Fibroblast of lung (primary cell): ENCODE data around the gene ACAA2.

ENCODE experiments used
- EZH2 ChIP-seq: IDR thresholded peaks from 2 replicates; pipeline ENCODE4 v1.5.1; 2012; ENCODE audit warnings: low read length, control low read depth, mild to moderate bottlenecking; ENCODE audit errors: missing control alignments
- TF ChIP-seq, protein P1 (sequence below), 2 donors: IDR thresholded peaks in 1 of 2; conservative IDR thresholded peaks in 1 of 2; 1 replicate in 1 of 2; 2 replicates in 1 of 2; pipeline ENCODE4 v1.5.1; 2011 to 2012; ENCODE audit warnings: low read length in 2 of 2, control low read depth in 1 of 2, inconsistent platforms in 1 of 2, low read depth in 1 of 2, mild to moderate bottlenecking in 1 of 2

GRCh38 chr18:49839012-49839411 is 25.7 kb upstream of the ACAA2 start:
- TF ChIP-seq, protein P1, sequence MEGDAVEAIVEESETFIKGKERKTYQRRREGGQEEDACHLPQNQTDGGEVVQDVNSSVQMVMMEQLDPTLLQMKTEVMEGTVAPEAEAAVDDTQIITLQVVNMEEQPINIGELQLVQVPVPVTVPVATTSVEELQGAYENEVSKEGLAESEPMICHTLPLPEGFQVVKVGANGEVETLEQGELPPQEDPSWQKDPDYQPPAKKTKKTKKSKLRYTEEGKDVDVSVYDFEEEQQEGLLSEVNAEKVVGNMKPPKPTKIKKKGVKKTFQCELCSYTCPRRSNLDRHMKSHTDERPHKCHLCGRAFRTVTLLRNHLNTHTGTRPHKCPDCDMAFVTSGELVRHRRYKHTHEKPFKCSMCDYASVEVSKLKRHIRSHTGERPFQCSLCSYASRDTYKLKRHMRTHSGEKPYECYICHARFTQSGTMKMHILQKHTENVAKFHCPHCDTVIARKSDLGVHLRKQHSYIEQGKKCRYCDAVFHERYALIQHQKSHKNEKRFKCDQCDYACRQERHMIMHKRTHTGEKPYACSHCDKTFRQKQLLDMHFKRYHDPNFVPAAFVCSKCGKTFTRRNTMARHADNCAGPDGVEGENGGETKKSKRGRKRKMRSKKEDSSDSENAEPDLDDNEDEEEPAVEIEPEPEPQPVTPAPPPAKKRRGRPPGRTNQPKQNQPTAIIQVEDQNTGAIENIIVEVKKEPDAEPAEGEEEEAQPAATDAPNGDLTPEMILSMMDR (conservative IDR thresholded peaks at IDR 0.05 in 1 of 2, IDR thresholded peaks at IDR 0.05 in 1 of 2; ENCODE audit: low read depth in 1 of 2, low read length in 2 of 2), result no peak
- TF ChIP-seq EZH2, result no peak
